ENCODE data around the gene CIROP. TPM values are rescaled to one million over a fixed set of nuclear protein-coding genes. Genes with fewer than 3 reads are reported as not detected.

Gene CIROP
- total and polyA plus RNA-seq, 9 of the 15 experiments (the other 6 are each of a cell fraction or from before 2014, with no cell fraction given), result not detected

GRCh38 chr14:23056956-23057756, 47.6 kb downstream of the CIROP start, which contains the start of gene CDH24 (continued):
- TF ChIP-seq ZNF592 (IDR thresholded peaks at IDR 0.05) (no peak), RNF2 (IDR thresholded peaks at IDR 0.05) (no peak), ZNF277 (CRISPR knock-in tag; IDR thresholded peaks at IDR 0.05; ENCODE audit: borderline replicate concordance) (no peak), ZNF586 (CRISPR knock-in tag; conservative IDR thresholded peaks at IDR 0.05) (no peak), CSDE1 (IDR thresholded peaks at IDR 0.05) (no peak), ZNF197 (CRISPR knock-in tag; IDR thresholded peaks at IDR 0.05; ENCODE audit: low read depth) (no peak), MCM3 (IDR thresholded peaks at IDR 0.05) (no peak), ETS2 (tag; IDR thresholded peaks at IDR 0.05; ENCODE audit: borderline replicate concordance, poor library complexity, severe bottlenecking) (no peak), ARID2 (IDR thresholded peaks at IDR 0.05) (peak; percentile 45; the same call in 1 of the 2 replicates), DMBX1 (CRISPR knock-in tag; IDR thresholded peaks at IDR 0.05; ENCODE audit: borderline replicate concordance) (no peak), MIER1 (IDR thresholded peaks at IDR 0.05; ENCODE audit: low read depth) (peak; percentile 55), ELF4 (CRISPR knock-in tag; IDR thresholded peaks at IDR 0.05) (peak; percentile 79; the same call in 1 of the 2 replicates), SLC30A9 (CRISPR knock-in tag; IDR thresholded peaks at IDR 0.05) (no peak), NR1H2 (CRISPR knock-in tag; IDR thresholded peaks at IDR 0.05) (no peak)
- TF ChIP-seq, protein P1, sequence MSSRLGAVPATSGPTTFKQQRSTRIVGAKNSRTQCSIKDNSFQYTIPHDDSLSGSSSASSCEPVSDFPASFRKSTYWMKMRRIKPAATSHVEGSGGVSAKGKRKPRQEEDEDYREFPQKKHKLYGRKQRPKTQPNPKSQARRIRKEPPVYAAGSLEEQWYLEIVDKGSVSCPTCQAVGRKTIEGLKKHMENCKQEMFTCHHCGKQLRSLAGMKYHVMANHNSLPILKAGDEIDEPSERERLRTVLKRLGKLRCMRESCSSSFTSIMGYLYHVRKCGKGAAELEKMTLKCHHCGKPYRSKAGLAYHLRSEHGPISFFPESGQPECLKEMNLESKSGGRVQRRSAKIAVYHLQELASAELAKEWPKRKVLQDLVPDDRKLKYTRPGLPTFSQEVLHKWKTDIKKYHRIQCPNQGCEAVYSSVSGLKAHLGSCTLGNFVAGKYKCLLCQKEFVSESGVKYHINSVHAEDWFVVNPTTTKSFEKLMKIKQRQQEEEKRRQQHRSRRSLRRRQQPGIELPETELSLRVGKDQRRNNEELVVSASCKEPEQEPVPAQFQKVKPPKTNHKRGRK (tag; IDR thresholded peaks at IDR 0.05), result peak; percentile 99
- TF ChIP-seq, protein P2, sequence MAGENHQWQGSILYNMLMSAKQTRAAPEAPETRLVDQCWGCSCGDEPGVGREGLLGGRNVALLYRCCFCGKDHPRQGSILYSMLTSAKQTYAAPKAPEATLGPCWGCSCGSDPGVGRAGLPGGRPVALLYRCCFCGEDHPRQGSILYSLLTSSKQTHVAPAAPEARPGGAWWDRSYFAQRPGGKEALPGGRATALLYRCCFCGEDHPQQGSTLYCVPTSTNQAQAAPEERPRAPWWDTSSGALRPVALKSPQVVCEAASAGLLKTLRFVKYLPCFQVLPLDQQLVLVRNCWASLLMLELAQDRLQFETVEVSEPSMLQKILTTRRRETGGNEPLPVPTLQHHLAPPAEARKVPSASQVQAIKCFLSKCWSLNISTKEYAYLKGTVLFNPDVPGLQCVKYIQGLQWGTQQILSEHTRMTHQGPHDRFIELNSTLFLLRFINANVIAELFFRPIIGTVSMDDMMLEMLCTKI (IDR thresholded peaks at IDR 0.05; ENCODE audit: partially characterized antibody), result no peak
- TF ChIP-seq, protein P3, sequence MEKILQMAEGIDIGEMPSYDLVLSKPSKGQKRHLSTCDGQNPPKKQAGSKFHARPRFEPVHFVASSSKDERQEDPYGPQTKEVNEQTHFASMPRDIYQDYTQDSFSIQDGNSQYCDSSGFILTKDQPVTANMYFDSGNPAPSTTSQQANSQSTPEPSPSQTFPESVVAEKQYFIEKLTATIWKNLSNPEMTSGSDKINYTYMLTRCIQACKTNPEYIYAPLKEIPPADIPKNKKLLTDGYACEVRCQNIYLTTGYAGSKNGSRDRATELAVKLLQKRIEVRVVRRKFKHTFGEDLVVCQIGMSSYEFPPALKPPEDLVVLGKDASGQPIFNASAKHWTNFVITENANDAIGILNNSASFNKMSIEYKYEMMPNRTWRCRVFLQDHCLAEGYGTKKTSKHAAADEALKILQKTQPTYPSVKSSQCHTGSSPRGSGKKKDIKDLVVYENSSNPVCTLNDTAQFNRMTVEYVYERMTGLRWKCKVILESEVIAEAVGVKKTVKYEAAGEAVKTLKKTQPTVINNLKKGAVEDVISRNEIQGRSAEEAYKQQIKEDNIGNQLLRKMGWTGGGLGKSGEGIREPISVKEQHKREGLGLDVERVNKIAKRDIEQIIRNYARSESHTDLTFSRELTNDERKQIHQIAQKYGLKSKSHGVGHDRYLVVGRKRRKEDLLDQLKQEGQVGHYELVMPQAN (IDR thresholded peaks at IDR 0.05; ENCODE audit: borderline replicate concordance), result peak; percentile 72; the same call in 1 of the 2 replicates

All from K562 (cell line).